Measurements from ENCODE around the gene RNMT.

The RNMT gene

GRCh38 chr18:13715330-13715729 lies 11.1 kb upstream of the RNMT start:
- H3K79me2 ChIP-seq (ENCODE audit: insufficient read depth, low read depth), result peaks cover 51% of the 10 kb centered on the region; the same call in 1 of the 2 replicates
- no peaks in the 10 kb centered on the region for H3K4me1 ChIP-seq (ENCODE audit: low read depth, poor library complexity, severe bottlenecking)
- H3K4me3 ChIP-seq (IDR thresholded peaks at IDR 0.05; ENCODE audit: insufficient read depth, low read depth, low read length), result no peak overlapping the region
- no peak for TF ChIP-seq CTCF (conservative IDR thresholded peaks at IDR 0.05; ENCODE audit: low read depth, low read length)
- H4K20me1 ChIP-seq (ENCODE audit: insufficient read depth), result no peaks in the 10 kb centered on the region
- H3K27me3 ChIP-seq (ENCODE audit: insufficient read depth, low read depth), result no peaks in the 10 kb centered on the region
- no peak overlapping the region for H2AFZ ChIP-seq (ENCODE audit: low read depth)
- no peak overlapping the region for H3K27ac ChIP-seq
- no peak overlapping the region for H3K9ac ChIP-seq
- no peaks in the 10 kb centered on the region for H3K36me3 ChIP-seq (ENCODE audit: insufficient read depth)
- H3K4me2 ChIP-seq, result no peak overlapping the region

- H4K20me1 ChIP-seq (ENCODE audit: insufficient read depth), result no peaks in the 10 kb centered on the region
- H3K79me2 ChIP-seq (ENCODE audit: insufficient read depth, low read depth), result peaks cover 48% of the 10 kb centered on the region; the same call in 1 of the 2 replicates
- H3K4me2 ChIP-seq, result no peak overlapping the region
- no peak for TF ChIP-seq CTCF (conservative IDR thresholded peaks at IDR 0.05; ENCODE audit: low read depth, low read length)
- H3K27me3 ChIP-seq (ENCODE audit: insufficient read depth, low read depth), result no peaks in the 10 kb centered on the region
- H2AFZ ChIP-seq (ENCODE audit: low read depth), result no peak overlapping the region
- H3K27ac ChIP-seq, result no peak overlapping the region
- no peaks in the 10 kb centered on the region for H3K36me3 ChIP-seq (ENCODE audit: insufficient read depth)
- no peak overlapping the region for H3K4me3 ChIP-seq (IDR thresholded peaks at IDR 0.05; ENCODE audit: insufficient read depth, low read depth, low read length)
- no peaks in the 10 kb centered on the region for H3K4me1 ChIP-seq (ENCODE audit: low read depth, poor library complexity, severe bottlenecking)
- H3K9ac ChIP-seq, result no peak overlapping the region
Measured at GRCh38 chr18:13716916-13717315, 9.6 kb upstream of the RNMT start.

GRCh38 chr18:13720123-13720522 lies 6.3 kb upstream of the RNMT start:
- Histone ChIP-seq H4K20me1 (ENCODE audit: insufficient read depth) (no peaks in the 10 kb centered on the region; the same call in 1 of the 2 replicates), H3K4me1 (ENCODE audit: low read depth, poor library complexity, severe bottlenecking) (peaks cover 8% of the 10 kb centered on the region), H3K9ac (no peak overlapping the region)

GRCh38 chr18:13720847-13721246 lies 5.6 kb upstream of the RNMT start:
- no peak overlapping the region for H3K4me3 ChIP-seq (IDR thresholded peaks at IDR 0.05; ENCODE audit: insufficient read depth, low read depth, low read length)
- H3K27ac ChIP-seq, result no peak overlapping the region
- no peak overlapping the region for H3K9ac ChIP-seq
- H4K20me1 ChIP-seq (ENCODE audit: insufficient read depth), result no peaks in the 10 kb centered on the region; the same call in 1 of the 2 replicates
- H2AFZ ChIP-seq (ENCODE audit: low read depth), result no peak overlapping the region
- no peaks in the 10 kb centered on the region for H3K36me3 ChIP-seq (ENCODE audit: insufficient read depth)
- peaks cover 10% of the 10 kb centered on the region for H3K4me1 ChIP-seq (ENCODE audit: low read depth, poor library complexity, severe bottlenecking)
- H3K27me3 ChIP-seq (ENCODE audit: insufficient read depth, low read depth), result no peaks in the 10 kb centered on the region
- TF ChIP-seq CTCF (conservative IDR thresholded peaks at IDR 0.05; ENCODE audit: low read depth, low read length), result no peak
- H3K79me2 ChIP-seq (ENCODE audit: insufficient read depth, low read depth), result peaks cover 74% of the 10 kb centered on the region; the same call in 1 of the 2 replicates
- H3K4me2 ChIP-seq, result no peak overlapping the region

More at GRCh38 chr18:13720123-13720522, 6.3 kb upstream of the RNMT start:
- Histone ChIP-seq H2AFZ (ENCODE audit: low read depth) (no peak overlapping the region), H3K36me3 (ENCODE audit: insufficient read depth) (no peaks in the 10 kb centered on the region), H3K79me2 (ENCODE audit: insufficient read depth, low read depth) (peaks cover 67% of the 10 kb centered on the region; the same call in 1 of the 2 replicates), H3K4me2 (no peak overlapping the region), H3K27me3 (ENCODE audit: insufficient read depth, low read depth) (no peaks in the 10 kb centered on the region), H3K27ac (no peak overlapping the region), H3K4me3 (IDR thresholded peaks at IDR 0.05; ENCODE audit: insufficient read depth, low read depth, low read length) (no peak overlapping the region)
- TF ChIP-seq CTCF (conservative IDR thresholded peaks at IDR 0.05; ENCODE audit: low read depth, low read length), result no peak

All from KMS-11 (cell line).